ENCODE results near the gene HYAL1. TPM values are rescaled to one million over a fixed set of nuclear protein-coding genes. Genes with fewer than 3 reads are reported as not detected.

Gene HYAL1, protein sequence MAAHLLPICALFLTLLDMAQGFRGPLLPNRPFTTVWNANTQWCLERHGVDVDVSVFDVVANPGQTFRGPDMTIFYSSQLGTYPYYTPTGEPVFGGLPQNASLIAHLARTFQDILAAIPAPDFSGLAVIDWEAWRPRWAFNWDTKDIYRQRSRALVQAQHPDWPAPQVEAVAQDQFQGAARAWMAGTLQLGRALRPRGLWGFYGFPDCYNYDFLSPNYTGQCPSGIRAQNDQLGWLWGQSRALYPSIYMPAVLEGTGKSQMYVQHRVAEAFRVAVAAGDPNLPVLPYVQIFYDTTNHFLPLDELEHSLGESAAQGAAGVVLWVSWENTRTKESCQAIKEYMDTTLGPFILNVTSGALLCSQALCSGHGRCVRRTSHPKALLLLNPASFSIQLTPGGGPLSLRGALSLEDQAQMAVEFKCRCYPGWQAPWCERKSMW
- total RNA-seq (2014; rRNA removed; shearing (Covaris generic)) = 1.4 and 1.6 TPM in 2 replicates

DNA sequence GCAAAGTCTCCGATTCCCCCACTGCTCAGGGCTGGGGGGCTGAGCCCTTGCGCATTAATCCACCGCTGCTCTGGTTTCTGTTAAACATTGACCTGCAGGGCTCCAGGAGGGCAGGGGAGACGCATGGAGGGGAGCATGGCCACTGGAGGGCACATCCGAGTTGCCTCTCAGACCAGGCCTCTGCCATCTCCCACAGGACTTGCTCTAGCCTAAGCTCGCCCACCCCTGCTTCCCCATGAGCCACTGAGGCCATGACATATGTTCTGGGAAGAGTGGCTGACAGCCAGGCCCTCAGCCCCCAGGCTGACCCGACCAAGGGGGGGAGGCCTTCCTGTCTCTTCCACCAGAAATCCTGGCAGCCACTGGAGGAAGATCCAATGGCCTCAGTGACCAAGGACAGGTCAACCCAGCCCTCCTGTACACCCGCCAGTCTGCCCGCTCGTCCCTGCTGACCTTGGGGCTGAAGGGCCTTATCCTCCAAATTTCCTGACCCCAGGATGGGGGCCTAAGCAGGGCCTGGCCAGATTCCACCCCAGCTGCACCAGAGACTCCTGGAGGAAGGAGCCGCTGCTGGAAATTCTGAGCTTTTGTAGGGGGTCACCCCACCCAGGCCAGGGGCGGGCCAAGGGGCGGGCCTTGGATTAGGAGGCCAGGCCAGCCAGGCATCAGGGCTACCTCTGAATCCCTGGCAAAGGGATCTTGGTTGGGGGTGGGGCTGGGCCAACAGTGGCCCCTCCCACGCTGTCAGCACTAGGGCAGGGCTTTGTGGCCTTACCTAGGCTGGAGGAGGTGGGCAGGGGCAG, at the start of gene HYAL1:
Gene HYAL1 (minus strand): TSS at position 562 of the 803 bp plus-strand sequence. CDS start 618 bp downstream, outside the sequence.
- peak; percentile 29 for DNase-seq (ENCODE audit: low spot score)

DNA sequence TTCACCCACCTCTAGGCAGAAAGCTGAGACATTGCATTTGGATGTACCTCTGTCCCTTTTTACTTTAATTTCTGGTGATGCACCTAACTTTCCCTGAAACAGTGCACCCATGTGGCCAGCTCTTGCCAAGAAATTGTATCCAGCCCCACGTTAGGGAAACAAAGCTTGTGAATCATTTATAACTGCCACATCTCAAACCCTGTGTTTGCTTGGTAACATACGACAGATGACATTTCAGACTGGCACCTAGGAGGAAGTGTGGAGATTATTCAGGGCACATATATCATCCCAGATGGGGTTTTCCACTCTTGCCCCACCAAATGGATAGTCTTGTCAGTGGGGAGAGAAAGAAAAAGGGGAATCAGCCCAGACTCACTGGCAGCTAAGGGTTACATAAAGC, 49.4 kb upstream of the HYAL1 start:
- DNase-seq (ENCODE audit: low spot score) = peak; percentile 40

DNA sequence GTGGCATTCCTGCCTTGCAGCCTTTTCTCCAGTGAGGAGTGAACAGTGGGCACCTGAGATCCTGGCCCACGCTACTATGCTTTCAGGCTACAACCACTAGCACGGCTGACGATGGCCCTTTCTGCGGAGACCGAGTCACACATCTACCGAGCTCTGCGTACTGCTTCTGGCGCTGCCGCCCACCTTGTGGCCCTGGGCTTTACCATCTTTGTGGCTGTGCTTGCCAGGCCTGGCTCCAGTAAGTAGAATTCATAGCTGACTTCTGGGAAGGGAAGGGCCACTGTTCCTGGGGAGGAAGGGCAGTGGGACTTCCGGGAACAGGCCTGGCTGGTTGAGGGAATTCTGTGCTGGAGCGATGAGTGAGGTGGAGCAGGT, 47.9 kb upstream of the HYAL1 start:
- DNase-seq (ENCODE audit: low spot score) = no peak

DNA sequence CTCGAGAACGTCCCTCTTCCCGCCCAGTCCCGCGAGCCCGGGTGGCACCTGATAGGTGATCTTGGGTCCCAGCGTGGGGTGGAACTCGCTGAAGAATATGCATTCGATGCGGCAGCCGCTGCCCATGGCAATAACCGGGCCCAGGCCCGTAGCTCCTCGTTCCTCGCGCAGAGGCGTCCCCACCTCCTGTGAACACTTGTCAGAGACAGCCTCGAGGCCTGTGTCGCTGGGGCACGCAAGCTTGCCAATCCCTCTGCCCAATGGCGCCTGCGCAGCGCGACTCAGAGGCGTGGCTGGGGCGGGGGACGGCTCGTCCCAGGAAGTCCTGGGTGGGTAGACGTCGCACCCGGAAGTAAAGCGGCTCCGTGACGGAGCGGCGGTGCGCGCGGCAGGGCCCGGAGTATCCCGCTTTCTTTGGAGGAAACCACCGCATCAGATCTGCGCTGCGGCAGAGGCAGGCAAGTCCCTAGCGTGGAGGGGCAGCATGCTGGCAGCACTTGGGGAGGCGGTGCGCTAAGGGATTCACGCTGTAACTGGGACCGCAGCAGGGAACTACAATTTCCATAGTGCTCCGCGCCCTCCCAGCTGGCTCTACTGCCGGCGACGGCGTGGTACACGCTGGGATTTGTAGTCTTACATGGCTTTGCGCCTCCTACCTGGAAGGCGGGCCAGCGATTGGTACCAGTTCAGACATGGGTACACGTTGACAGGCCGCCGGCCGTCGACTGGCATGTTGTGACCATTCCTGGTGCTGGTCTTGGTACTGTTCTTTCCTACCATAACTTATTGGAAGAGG, 47.4 kb upstream of the HYAL1 start, which contains the start of the genes CYB561D2 and NPRL2:
Gene CYB561D2 (plus strand): TSS at position 336 of the 796 bp plus-strand sequence. CDS start 572 bp downstream, outside the sequence.
Gene NPRL2 (minus strand): TSS at position 249 of the 796 bp plus-strand sequence. CDS start 123 bp downstream, at position 126.
- peak; percentile 89 for DNase-seq (ENCODE audit: low spot score)

DNA sequence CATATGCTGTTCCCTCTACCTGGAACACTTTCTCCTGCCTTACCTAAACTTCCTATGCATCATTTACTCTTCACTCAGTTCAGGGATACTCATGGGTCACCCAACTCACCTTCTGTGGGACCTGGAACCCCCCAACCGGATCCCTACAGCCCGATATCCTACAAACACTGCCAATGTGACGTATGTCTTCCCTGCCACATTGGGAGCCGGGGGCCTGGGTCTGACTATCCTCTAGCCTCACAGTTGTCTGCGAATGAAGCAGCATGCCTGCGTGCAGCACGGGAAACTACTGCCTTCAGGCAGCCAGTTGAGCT, 46.8 kb upstream of the HYAL1 start:
- DNase-seq (ENCODE audit: low spot score) = no peak

DNA sequence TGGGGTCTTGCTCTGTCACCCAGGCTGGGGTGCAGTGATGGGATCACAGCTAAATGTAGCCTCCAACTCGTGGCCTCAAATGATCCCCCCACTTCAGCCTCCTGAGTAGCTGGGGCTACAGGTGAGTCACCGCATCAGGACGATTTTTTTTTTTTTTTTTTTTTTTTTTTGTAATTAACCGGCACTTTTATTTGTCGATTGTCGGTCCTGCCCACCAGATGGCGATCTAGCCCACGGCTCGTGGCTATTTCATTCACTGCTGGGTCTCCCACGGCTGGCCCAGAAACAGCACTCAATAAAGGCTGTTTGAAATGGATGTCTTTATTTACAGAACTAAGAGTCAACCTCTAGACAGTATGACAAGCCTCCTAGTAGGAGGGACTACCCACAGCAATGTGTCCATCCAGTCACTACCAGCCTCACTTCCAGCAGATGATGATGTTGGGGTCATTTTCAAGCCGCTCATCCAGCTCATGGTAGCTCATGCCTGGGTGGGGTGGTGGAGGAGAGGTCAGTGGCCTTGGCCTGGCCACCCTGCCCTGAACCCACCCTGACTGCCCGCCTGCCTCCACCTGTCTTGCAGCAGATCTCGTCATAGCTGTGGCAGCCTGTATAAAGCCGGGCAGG, 43.9 kb upstream of the HYAL1 start:
- peak; percentile 74 for DNase-seq (ENCODE audit: low spot score)

DNA sequence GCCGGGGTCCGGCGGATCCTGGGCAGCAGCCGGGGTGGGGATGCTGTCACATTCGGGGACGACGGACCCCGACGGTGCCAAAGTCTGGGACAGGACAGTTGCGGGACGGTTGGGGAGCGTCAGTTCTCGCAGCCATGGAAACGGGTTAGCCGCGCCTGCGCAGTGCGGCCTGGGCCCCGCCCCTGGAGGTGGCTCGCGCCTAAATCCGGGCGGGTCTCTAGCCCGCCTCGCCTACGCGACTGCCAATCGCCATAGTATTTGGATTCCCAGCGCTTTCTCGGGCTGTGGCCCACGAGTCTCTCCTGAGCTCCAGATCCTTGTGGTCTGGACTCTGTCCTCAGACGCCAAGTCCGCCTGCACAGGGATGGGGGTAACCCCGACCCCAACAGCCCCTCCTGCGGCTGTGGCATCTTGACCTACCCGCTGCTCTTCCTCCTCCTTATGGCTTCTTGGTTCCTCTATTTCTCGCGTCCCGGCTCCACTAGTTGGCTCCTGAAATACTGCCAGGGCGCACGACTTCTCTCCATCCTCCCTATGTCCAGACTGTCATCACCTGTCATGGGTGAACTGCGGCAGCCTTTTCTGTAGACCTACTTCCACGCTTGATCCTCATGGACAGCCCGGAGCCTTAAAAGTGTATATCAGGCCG, 42.3 kb upstream of the HYAL1 start, which contains the start of gene ZMYND10:
Gene ZMYND10 (minus strand): TSS at position 147 of the 649 bp plus-strand sequence. CDS start 153 bp downstream, outside the sequence.
- DNase-seq (ENCODE audit: low spot score) = peak; percentile 37

DNA sequence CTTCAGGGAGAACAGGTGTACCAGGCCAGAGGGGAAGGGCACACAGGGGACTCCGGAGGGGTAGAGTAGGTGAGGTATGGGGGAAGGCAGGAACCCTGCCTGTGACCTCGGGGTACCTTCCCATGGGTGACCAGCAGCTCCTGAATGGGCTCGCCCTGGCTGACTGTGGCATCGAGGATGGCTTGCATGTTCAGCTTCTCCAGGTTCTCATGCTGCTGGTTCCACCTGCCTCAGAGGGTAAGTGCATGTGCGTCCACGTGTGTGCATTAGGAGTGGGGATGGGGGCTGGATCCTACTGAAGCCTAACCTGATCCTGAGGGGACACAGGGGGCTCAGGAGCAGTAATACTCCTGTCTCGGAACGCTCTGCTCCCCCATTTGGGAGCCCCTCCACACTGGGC, 41.6 kb upstream of the HYAL1 start:
- no peak for DNase-seq (ENCODE audit: low spot score)

DNA sequence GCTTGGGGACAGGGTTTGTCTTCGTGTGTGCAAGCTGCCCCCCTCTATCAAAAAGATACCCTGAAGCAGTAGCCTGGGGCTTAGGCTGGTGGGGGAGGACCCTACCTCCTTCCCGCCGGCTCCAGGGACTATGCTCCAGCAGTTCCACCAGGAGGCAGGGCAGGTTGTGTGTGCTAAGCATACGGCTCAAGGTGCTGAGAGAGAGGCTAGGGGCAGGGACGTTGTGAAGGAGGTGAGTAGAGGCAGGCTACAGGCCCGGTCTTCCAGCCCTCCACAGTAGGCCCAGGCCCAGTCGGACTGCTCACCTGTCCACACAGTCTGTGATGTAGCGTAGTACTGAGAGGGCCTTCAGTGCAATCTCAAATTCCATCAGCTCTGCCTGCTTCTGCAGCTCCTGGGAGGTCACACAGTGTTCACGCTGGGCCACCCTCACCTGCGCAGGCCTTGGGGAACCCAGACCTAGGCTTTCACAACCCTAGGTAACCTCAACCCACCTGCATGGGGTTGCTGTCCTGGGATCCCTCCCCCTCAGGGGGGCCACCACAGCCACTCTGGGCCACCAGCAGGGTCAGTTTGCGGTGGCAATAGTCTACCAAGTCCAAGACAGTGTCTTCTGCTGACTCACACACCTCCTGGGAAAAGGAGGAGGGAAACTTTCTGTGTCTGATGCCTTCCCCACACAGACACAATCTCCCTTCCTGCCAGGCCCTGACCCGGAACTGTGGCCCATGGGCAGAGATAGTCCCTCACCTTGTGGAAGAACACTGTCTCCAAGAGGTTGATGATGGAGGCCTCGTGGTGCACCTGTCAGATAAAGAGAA, 39.6 kb upstream of the HYAL1 start:
- DNase-seq (ENCODE audit: low spot score) = no peak

DNA sequence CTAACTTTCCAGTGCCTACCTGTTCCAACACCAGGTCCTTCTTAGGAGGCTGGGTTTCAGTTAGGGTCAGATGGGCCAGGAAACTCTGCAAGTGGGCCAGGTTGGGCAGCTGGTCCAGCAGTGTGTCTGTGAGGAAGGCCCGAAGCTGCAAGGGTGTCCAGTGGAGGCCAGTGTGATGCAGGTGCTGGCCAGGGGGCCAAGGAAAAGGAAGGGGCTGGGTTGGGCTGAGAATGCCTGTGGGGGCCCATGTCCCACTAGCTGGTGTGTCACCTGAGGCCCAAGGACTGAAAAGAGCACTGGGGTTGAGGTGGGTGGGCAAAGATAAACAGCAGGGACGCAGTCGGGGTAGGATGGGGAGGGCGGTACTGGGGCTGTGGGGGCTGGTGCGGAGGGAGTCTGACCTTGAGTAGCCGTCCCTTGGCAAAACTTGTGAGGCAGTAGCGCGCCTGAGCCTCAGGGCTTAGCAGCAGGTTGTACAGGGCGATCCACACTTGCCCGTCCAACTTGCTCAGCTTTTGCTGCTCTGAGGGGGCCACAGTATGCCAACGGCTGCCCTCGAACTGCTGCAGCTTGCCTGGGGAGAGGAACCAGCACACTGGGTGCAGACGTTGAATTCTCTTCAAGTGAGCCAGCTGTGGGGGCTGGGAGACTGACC, 38.7 kb upstream of the HYAL1 start:
- no peak for DNase-seq (ENCODE audit: low spot score)

DNA sequence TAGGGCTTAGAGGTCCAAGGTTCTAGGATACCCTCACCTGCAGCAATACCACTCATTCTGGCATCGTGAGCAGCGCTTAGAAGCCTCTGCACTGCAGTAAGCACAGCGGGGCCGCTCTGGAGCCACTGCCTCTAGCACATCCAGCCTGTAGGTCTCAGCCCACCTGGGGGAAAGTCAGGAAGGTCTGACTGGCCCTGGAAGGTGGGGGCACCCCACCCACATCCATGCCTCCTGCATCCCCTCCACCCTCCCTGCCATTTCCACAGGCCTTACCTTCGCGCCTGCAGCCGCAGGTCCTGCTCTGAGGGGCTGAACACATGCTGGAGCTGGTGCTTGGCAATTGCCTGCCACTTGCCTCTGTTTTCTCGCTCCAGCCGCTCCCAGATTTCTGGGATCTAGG, 38.2 kb upstream of the HYAL1 start:
- DNase-seq (ENCODE audit: low spot score) = no peak

DNA sequence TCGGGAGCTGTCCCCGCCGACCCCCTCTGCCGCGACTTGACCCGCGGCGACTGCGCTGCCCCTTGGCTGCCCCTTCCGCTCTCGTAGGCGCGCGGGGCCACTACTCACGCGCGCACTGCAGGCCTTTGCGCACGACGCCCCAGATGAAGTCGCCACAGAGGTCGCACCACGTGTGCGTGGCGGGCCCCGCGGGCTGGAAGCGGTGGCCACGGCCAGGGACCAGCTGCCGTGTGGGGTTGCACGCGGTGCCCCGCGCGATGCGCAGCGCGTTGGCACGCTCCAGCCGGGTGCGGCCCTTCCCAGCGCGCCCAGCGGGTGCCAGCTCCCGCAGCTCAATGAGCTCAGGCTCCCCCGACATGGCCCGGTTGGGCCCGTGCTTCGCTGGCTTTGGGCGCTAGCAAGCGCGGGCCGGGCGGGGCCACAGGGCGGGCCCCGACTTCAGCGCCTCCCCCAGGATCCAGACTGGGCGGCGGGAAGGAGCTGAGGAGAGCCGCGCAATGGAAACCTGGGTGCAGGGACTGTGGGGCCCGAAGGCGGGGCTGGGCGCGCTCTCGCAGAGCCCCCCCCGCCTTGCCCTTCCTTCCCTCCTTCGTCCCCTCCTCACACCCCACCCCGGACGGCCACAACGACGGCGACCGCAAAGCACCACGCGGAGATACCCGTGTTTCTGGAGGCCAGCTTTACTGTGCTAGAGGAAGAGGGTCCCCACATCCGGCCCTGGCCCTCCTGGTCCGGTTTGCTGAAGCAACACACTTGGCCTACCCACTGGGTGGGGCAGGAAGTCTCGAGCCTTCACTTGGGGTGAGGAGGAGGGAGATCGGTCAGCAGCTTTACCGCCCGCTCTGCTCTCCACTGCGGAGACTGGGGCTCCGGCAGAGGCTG, 37.3 kb upstream of the HYAL1 start, which contains the start of gene RASSF1:
Gene RASSF1 (minus strand): TSS at position 389 of the 882 bp plus-strand sequence. CDS start 31 bp downstream, at position 358.
- DNase-seq (ENCODE audit: low spot score) = peak; percentile 43

DNA sequence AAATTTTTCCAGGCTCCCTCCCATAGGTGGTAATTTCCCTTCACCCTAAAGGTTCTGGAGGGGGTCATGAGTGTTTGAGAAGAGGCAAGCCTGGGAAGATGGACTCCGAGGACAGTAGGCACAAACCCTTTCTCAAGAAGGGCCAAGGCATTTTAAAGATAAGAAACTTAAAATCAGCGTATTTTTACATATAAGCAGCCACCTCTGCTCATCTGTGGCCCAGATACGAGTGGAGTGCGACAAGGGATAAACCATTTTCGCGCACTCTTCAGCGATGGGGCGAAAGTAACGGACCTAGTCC, 36.7 kb upstream of the HYAL1 start:
- no peak for DNase-seq (ENCODE audit: low spot score)

DNA sequence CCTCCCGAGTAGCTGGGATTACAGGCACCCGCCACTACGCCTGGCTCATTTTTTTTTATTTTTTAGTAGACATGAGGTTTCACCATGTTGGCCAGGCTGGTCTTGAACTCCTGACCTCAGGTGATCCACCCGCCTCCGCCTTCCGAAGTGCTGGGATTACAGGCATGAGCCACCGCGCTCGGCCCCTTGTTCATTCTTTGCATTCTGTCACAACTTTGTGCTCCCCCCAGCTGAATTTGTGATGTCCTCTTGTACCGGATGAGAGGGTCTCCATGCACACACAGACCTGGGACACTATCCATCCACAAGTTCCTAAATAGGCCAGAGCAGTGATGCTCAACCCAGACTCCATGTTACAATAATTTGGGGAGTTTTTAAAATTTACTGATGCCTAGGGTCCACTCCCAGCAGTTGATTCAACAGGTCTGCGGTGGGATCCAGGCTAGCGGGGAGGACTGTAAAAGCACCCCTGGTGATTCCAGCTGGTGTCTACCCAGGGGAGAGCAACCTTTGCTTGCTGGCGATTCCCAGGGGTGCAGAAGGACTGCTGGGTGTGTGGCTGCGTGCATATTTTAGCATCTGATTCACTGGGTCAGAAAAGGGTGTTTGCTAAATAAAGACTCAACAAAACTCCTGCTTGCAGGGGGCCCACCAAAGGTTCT, 36.2 kb upstream of the HYAL1 start:
- no peak for DNase-seq (ENCODE audit: low spot score)

DNA sequence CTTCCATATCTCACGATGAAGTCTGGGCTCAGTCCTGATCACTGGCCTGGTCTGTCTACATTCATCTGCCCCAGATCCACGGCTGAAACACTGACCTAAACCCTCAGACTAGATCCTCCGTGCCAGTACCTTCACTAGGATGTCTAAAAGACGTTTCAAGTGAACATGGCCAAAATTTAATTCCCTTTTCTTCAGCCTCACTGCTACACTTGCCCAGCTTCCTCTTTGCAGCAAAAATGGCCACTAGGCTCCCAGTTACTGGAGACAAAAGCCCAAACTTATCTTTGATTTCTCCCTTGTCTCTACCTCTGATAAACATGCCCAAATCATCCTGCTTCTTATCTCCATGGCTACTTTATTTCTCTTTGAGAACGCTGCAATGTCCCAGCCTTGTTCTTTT, 35.6 kb upstream of the HYAL1 start:
- no peak for DNase-seq (ENCODE audit: low spot score)

DNA sequence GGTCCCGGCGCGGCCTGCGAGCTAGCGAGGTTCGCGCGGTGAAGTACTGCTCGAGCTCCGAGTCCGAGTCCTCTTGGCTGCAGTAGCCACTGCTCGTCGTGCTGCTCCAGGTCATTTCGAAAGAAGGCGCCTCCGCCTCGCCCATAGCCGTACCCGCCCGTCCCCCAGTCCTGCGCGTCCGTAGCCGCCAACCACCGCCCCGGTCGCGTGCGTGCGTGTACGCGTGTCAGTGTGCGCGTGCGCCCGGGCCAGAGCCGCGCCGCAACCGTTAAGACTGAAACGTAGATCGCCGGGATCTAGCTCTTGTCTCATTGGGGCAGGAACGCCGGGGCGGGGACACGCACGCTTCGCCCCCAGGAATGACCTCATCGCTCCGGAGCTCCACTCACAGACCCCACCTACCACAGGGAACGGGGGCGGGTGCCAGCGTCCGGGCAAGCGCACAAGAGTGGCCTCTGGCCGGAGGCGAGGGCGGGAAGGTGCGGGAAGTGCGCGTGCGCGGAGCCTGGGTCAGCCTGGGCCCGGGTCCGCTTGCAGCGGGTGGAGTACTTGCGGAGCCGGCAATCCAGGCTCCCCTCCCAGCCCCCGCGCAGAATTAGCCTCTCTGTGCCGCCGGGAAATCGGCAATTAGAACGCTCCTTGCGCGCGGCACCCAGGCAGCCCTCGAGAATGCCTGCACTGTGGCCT, 33.9 kb upstream of the HYAL1 start:
- peak; percentile 90 for DNase-seq (ENCODE audit: low spot score)

All from HT-29 (cell line).